ENCODE measurements around the gene RPH3AL.

RPH3AL gene

GRCh38 chr17:279331-279730, 73.3 kb downstream of the RPH3AL start:
- no peak overlapping the region for H2BK12ac ChIP-seq (ENCODE audit: low read length)
- H4K8ac ChIP-seq (ENCODE audit: low read depth, low read length): no peak overlapping the region
- no peak overlapping the region for H3K4me3 ChIP-seq (ENCODE audit: low read length in 2 of 2)
- no peak for DNase-seq (ENCODE audit: low spot score)
- no CpG with 5 or more reads among the region's 4 CpGs for WGBS, 2 donors (ENCODE audit: extremely low coverage in 2 of 2, insufficient read length in 2 of 2, insufficient replicate concordance in 1 of 2)
- no peaks in the 10 kb centered on the region for H3K4me1 ChIP-seq (ENCODE audit: control insufficient read depth in 2 of 2, insufficient read depth in 1 of 2, low read depth in 1 of 2, low read length in 2 of 2)
- no peak overlapping the region for H3K27ac ChIP-seq (replicated peaks; ENCODE audit: low read length)
- no peak overlapping the region for H2AFZ ChIP-seq (ENCODE audit: low read length)
- no peak overlapping the region for H4K91ac ChIP-seq (ENCODE audit: low read depth, low read length, poor library complexity)
- no peak overlapping the region for H3K4me2 ChIP-seq (ENCODE audit: insufficient read depth, low read length, poor library complexity, severe bottlenecking)
- no peaks in the 10 kb centered on the region for H3K79me1 ChIP-seq (ENCODE audit: low read depth, low read length)
- H3K18ac ChIP-seq (ENCODE audit: low read length): no peak overlapping the region
- no peak overlapping the region for H2BK15ac ChIP-seq (ENCODE audit: low read length)
- H3K23ac ChIP-seq (ENCODE audit: low read depth, low read length, poor library complexity): no peak overlapping the region
- no peak overlapping the region for H3K14ac ChIP-seq (ENCODE audit: low read length)
- peaks cover 5 to 12% of the 10 kb centered on the region in 2 donors for H3K9me3 ChIP-seq (replicated peaks in 1 of 2; ENCODE audit: control insufficient read depth in 2 of 2, insufficient read depth in 1 of 2, low read depth in 1 of 2, low read length in 2 of 2)
- H3K27me3 ChIP-seq (ENCODE audit: control insufficient read depth in 3 of 3, insufficient read depth in 3 of 3, low read depth in 1 of 3, low read length in 3 of 3): no peaks in the 10 kb centered on the region
- H2AK5ac ChIP-seq (ENCODE audit: low read depth, low read length): no peak overlapping the region
- no peak overlapping the region for H2BK120ac ChIP-seq (ENCODE audit: low read depth, low read length)
- H3K9ac ChIP-seq (ENCODE audit: low read depth, low read length, poor library complexity): no peak overlapping the region
- no peaks in the 10 kb centered on the region for H3K36me3 ChIP-seq (replicated peaks in 1 of 2; ENCODE audit: control insufficient read depth in 2 of 2, insufficient read depth in 2 of 2, low read length in 2 of 2)
- no peak overlapping the region for H3K4ac ChIP-seq (ENCODE audit: low read length)
- no peak overlapping the region for H2BK5ac ChIP-seq (ENCODE audit: low read length)

- H3K27me3 ChIP-seq (ENCODE audit: control insufficient read depth in 3 of 3, insufficient read depth in 3 of 3, low read depth in 1 of 3, low read length in 3 of 3): no peaks in the 10 kb centered on the region
- H3K9me3 ChIP-seq (replicated peaks in 1 of 2; ENCODE audit: control insufficient read depth in 2 of 2, insufficient read depth in 1 of 2, low read depth in 1 of 2, low read length in 2 of 2): peaks cover 5 to 12% of the 10 kb centered on the region in 2 donors
- no peak overlapping the region for H3K18ac ChIP-seq (ENCODE audit: low read length)
- H3K23ac ChIP-seq (ENCODE audit: low read depth, low read length, poor library complexity): no peak overlapping the region
- no peaks in the 10 kb centered on the region for H3K79me1 ChIP-seq (ENCODE audit: low read depth, low read length)
- no peak overlapping the region for H2BK5ac ChIP-seq (ENCODE audit: low read length)
- H3K27ac ChIP-seq (replicated peaks; ENCODE audit: low read length): no peak overlapping the region
- H3K14ac ChIP-seq (ENCODE audit: low read length): no peak overlapping the region
- no peak overlapping the region for H3K4me2 ChIP-seq (ENCODE audit: insufficient read depth, low read length, poor library complexity, severe bottlenecking)
- H3K4me3 ChIP-seq (ENCODE audit: low read length in 2 of 2): no peak overlapping the region
- WGBS, 2 donors (ENCODE audit: extremely low coverage in 2 of 2, insufficient read length in 2 of 2, insufficient replicate concordance in 1 of 2): no CpG with 5 or more reads among the region's 5 CpGs
- peak overlapping the region; percentile 50 for H3K9ac ChIP-seq (ENCODE audit: low read depth, low read length, poor library complexity)
- H2BK120ac ChIP-seq (ENCODE audit: low read depth, low read length): no peak overlapping the region
- no peaks in the 10 kb centered on the region for H3K36me3 ChIP-seq (replicated peaks in 1 of 2; ENCODE audit: control insufficient read depth in 2 of 2, insufficient read depth in 2 of 2, low read length in 2 of 2)
- no peak overlapping the region for H3K4ac ChIP-seq (ENCODE audit: low read length)
- no peak overlapping the region for H2AFZ ChIP-seq (ENCODE audit: low read length)
- no peak overlapping the region for H2BK12ac ChIP-seq (ENCODE audit: low read length)
- H4K91ac ChIP-seq (ENCODE audit: low read depth, low read length, poor library complexity): no peak overlapping the region
- DNase-seq (ENCODE audit: low spot score): no peak
- H4K8ac ChIP-seq (ENCODE audit: low read depth, low read length): no peak overlapping the region
- H2BK15ac ChIP-seq (ENCODE audit: low read length): no peak overlapping the region
- no peaks in the 10 kb centered on the region for H3K4me1 ChIP-seq (ENCODE audit: control insufficient read depth in 2 of 2, insufficient read depth in 1 of 2, low read depth in 1 of 2, low read length in 2 of 2)
- H2AK5ac ChIP-seq (ENCODE audit: low read depth, low read length): no peak overlapping the region
These were observed 73.9 kb downstream of the RPH3AL start for GRCh38 chr17:278676-279059.

GRCh38 chr17:278055-278675, 74.4 kb downstream of the RPH3AL start:
- H3K79me1 ChIP-seq (ENCODE audit: low read depth, low read length): no peaks in the 10 kb centered on the region
- no peak overlapping the region for H2BK12ac ChIP-seq (ENCODE audit: low read length)
- no peak overlapping the region for H4K91ac ChIP-seq (ENCODE audit: low read depth, low read length, poor library complexity)
- H4K8ac ChIP-seq (ENCODE audit: low read depth, low read length): no peak overlapping the region
- no peak overlapping the region for H3K4ac ChIP-seq (ENCODE audit: low read length)
- no peak overlapping the region for H2BK15ac ChIP-seq (ENCODE audit: low read length)
- H3K27me3 ChIP-seq (ENCODE audit: control insufficient read depth in 3 of 3, insufficient read depth in 3 of 3, low read depth in 1 of 3, low read length in 3 of 3): no peaks in the 10 kb centered on the region
- H2BK120ac ChIP-seq (ENCODE audit: low read depth, low read length): no peak overlapping the region
- H3K9me3 ChIP-seq (replicated peaks in 1 of 2; ENCODE audit: control insufficient read depth in 2 of 2, insufficient read depth in 1 of 2, low read depth in 1 of 2, low read length in 2 of 2): peaks cover 5 to 12% of the 10 kb centered on the region in 2 donors
- H3K23ac ChIP-seq (ENCODE audit: low read depth, low read length, poor library complexity): no peak overlapping the region
- no peaks in the 10 kb centered on the region for H3K4me1 ChIP-seq (ENCODE audit: control insufficient read depth in 2 of 2, insufficient read depth in 1 of 2, low read depth in 1 of 2, low read length in 2 of 2)
- no peak overlapping the region for H3K14ac ChIP-seq (ENCODE audit: low read length)
- no peak for DNase-seq (ENCODE audit: low spot score)
- no peak overlapping the region for H2AFZ ChIP-seq (ENCODE audit: low read length)
- H3K4me3 ChIP-seq (ENCODE audit: low read length in 2 of 2): no peak overlapping the region
- H2AK5ac ChIP-seq (ENCODE audit: low read depth, low read length): no peak overlapping the region
- H3K4me2 ChIP-seq (ENCODE audit: insufficient read depth, low read length, poor library complexity, severe bottlenecking): no peak overlapping the region
- WGBS, 2 donors (ENCODE audit: extremely low coverage in 2 of 2, insufficient read length in 2 of 2, insufficient replicate concordance in 1 of 2): no CpG with 5 or more reads among the region's 12 CpGs
- no peak overlapping the region for H2BK5ac ChIP-seq (ENCODE audit: low read length)
- H3K36me3 ChIP-seq (replicated peaks in 1 of 2; ENCODE audit: control insufficient read depth in 2 of 2, insufficient read depth in 2 of 2, low read length in 2 of 2): no peaks in the 10 kb centered on the region
- no peak overlapping the region for H3K27ac ChIP-seq (replicated peaks; ENCODE audit: low read length)
- H3K18ac ChIP-seq (ENCODE audit: low read length): no peak overlapping the region
- no peak overlapping the region for H3K9ac ChIP-seq (ENCODE audit: low read depth, low read length, poor library complexity)

- Histone ChIP-seq H3K27me3 (ENCODE audit: control insufficient read depth in 3 of 3, insufficient read depth in 3 of 3, low read depth in 1 of 3, low read length in 3 of 3) (no peaks in the 10 kb centered on the region), H3K4me2 (ENCODE audit: insufficient read depth, low read length, poor library complexity, severe bottlenecking) (no peak overlapping the region), H2BK12ac (ENCODE audit: low read length) (no peak overlapping the region), H4K91ac (ENCODE audit: low read depth, low read length, poor library complexity) (no peak overlapping the region), H4K8ac (ENCODE audit: low read depth, low read length) (no peak overlapping the region), H3K79me1 (ENCODE audit: low read depth, low read length) (peaks cover under 1% of the 10 kb centered on the region), H2AK5ac (ENCODE audit: low read depth, low read length) (no peak overlapping the region), H3K4me3 (ENCODE audit: low read length in 2 of 2) (no peak overlapping the region), H3K27ac (replicated peaks; ENCODE audit: low read length) (no peak overlapping the region), H3K4ac (ENCODE audit: low read length) (no peak overlapping the region), H3K36me3 (replicated peaks in 1 of 2; ENCODE audit: control insufficient read depth in 2 of 2, insufficient read depth in 2 of 2, low read length in 2 of 2) (no peaks in the 10 kb centered on the region), H2BK120ac (ENCODE audit: low read depth, low read length) (no peak overlapping the region), H3K18ac (ENCODE audit: low read length) (no peak overlapping the region), H3K14ac (ENCODE audit: low read length) (no peak overlapping the region), H2BK15ac (ENCODE audit: low read length) (no peak overlapping the region), H3K9ac (ENCODE audit: low read depth, low read length, poor library complexity) (no peak overlapping the region), H2AFZ (ENCODE audit: low read length) (no peak overlapping the region), H3K23ac (ENCODE audit: low read depth, low read length, poor library complexity) (no peak overlapping the region), H2BK5ac (ENCODE audit: low read length) (no peak overlapping the region), H3K4me1 (ENCODE audit: control insufficient read depth in 2 of 2, insufficient read depth in 1 of 2, low read depth in 1 of 2, low read length in 2 of 2) (no peaks in the 10 kb centered on the region), H3K9me3 (replicated peaks in 1 of 2; ENCODE audit: control insufficient read depth in 2 of 2, insufficient read depth in 1 of 2, low read depth in 1 of 2, low read length in 2 of 2) (peaks cover 3 to 4% of the 10 kb centered on the region in 2 donors)
- DNase-seq (ENCODE audit: low spot score): no peak
- WGBS, 2 donors (ENCODE audit: extremely low coverage in 2 of 2, insufficient read length in 2 of 2, insufficient replicate concordance in 1 of 2): no CpG with 5 or more reads among the region's 5 CpGs
These were observed 77.7 kb downstream of the RPH3AL start for GRCh38 chr17:274902-275301.
